Natural killer cell (primary cell): ENCODE results near the gene MRPS5. TPM values are rescaled to one million over a fixed set of nuclear protein-coding genes. Genes with fewer than 3 reads are reported as not detected.

Experiments used
- ATAC-seq, 3 donors: fragments of 150-1000 bp in 2 of 3; fragments of 200-7000 bp in 1 of 3; cut with Tn5 transposase; 1 replicate in 1 of 3; 2 replicates in 2 of 3; pipeline ENCODE4 v1.10.0; 2021; ENCODE audit warnings: mild to moderate bottlenecking in 2 of 3, moderate library complexity in 2 of 3
- DNase-seq, 2 donors: peaks; one replicate each; pipeline versions ENCODE4 v3.0.0 to v3.0.0-alpha.2; 2013 to 2021; ENCODE audit warnings: mixed read lengths in 1 of 2
- H3K27ac ChIP-seq: one replicate; pipeline ENCODE4 v1.5.1; 2013; ENCODE audit warnings: mild to moderate bottlenecking, low read length
- H3K27me3 ChIP-seq: one replicate; pipeline ENCODE4 v1.6.1; 2013; ENCODE audit warnings: low read length; ENCODE audit not compliant: control insufficient read depth, insufficient read depth
- H3K36me3 ChIP-seq: one replicate; pipeline ENCODE4 v1.6.1; 2013; ENCODE audit warnings: low read length; ENCODE audit not compliant: control insufficient read depth, insufficient read depth
- H3K4me1 ChIP-seq: one replicate; pipeline ENCODE4 v1.6.1; 2013; ENCODE audit warnings: low read length; ENCODE audit not compliant: control insufficient read depth, insufficient read depth
- H3K4me3 ChIP-seq: one replicate; pipeline ENCODE4 v1.5.1; 2013; ENCODE audit warnings: low read length
- H3K9me3 ChIP-seq: one replicate; pipeline ENCODE4 v1.6.1; 2013; ENCODE audit warnings: low read length; ENCODE audit not compliant: control insufficient read depth, insufficient read depth
- H3K27ac Mint-ChIP-seq, 2 donors: one replicate each; pipeline ENCODE4 v1.8.0; 2022; ENCODE audit warnings: mild to moderate bottlenecking in 2 of 2, mixed read lengths in 2 of 2, moderate library complexity in 1 of 2
- H3K27me3 Mint-ChIP-seq, 2 donors: one replicate each; pipeline ENCODE4 v1.8.0; 2022; ENCODE audit warnings: low read depth in 2 of 2, mixed read lengths in 2 of 2
- H3K36me3 Mint-ChIP-seq: one replicate; pipeline ENCODE4 v1.8.0; 2022; ENCODE audit warnings: mixed read lengths
- H3K4me1 Mint-ChIP-seq, 2 donors: one replicate each; pipeline ENCODE4 v1.8.0; 2022; ENCODE audit warnings: mixed read lengths in 2 of 2
- H3K4me3 Mint-ChIP-seq: one replicate; pipeline ENCODE4 v1.8.0; 2022; ENCODE audit warnings: mild to moderate bottlenecking, moderate library complexity, mixed read lengths
- H3K9me3 Mint-ChIP-seq, 2 donors: one replicate each; pipeline ENCODE4 v1.8.0; 2022; ENCODE audit warnings: mixed read lengths in 2 of 2
- CTCF ChIP-seq: fragments of 200-600 bp; IDR thresholded peaks from one replicate; pipeline ENCODE4 v1.8.0; 2022; ENCODE audit warnings: antibody characterized with exemption
- WGBS: methylation state at CpG from one replicate; pipeline ENCODE4 v1.1.7; 2013; ENCODE audit warnings: missing lambda C conversion rate; ENCODE audit not compliant: insufficient coverage; 5-methylcytosine and 5-hydroxymethylcytosine counted together
- intact Hi-C: fragments of 100-400 bp; cut with micrococcal nuclease; formaldehyde crosslinking; loops from one replicate; pipeline ENCODE4 v1.14.2; 2022
- total RNA-seq, 4 donors: library from RNA; stranded (reverse); fragments of 120-200 nt in 1 of 4; gene quantifications; one replicate each; pipeline versions ENCODE4 v1.2.3 to v1.2.4, GENCODE V29; 2013 to 2022

Gene MRPS5
- total RNA-seq, 3 donors from 2014 or later (not counting 1 experiment from before 2014, with no cell fraction given): 26.4 to 40.0 (median 29.8) TPM

GRCh38 chr2:95048825-95049682, 72.6 kb downstream of the MRPS5 start:
- H3K9me3 ChIP-seq: no peaks in the 10 kb centered on the region
- no peak overlapping the region for H3K4me3 ChIP-seq
- peaks cover 5 to 13% of the 10 kb centered on the region in 2 donors for H3K27me3 Mint-ChIP-seq
- H3K27me3 ChIP-seq: no peaks in the 10 kb centered on the region
- no peaks in the 10 kb centered on the region for H3K36me3 ChIP-seq
- H3K4me3 Mint-ChIP-seq: no peak overlapping the region
- no peaks in the 10 kb centered on the region for H3K4me1 ChIP-seq
- TF ChIP-seq CTCF: no peak
- DNase-seq (no peak), ATAC-seq (no peak)
- intact Hi-C loops: no loop called here
- WGBS: 83% methylated on average over 13 of the region's 15 CpGs
- H3K36me3 Mint-ChIP-seq: no peaks in the 10 kb centered on the region
- H3K9me3 Mint-ChIP-seq: no peaks in the 10 kb centered on the region
- H3K27ac Mint-ChIP-seq: no peak overlapping the region
- no peak overlapping the region for H3K27ac ChIP-seq
- H3K4me1 Mint-ChIP-seq: no peaks in the 10 kb centered on the region

GRCh38 chr2:95047629-95048510, 73.7 kb downstream of the MRPS5 start:
- 76% methylated on average over 17 of the region's 17 CpGs for WGBS
- H3K4me1 ChIP-seq: no peaks in the 10 kb centered on the region
- no peak overlapping the region for H3K4me3 Mint-ChIP-seq

GRCh38 chr2:95046371-95047112, 75.1 kb downstream of the MRPS5 start:
- DNase-seq (no peak), ATAC-seq (no peak)
- H3K9me3 ChIP-seq: no peaks in the 10 kb centered on the region
- no peaks in the 10 kb centered on the region for H3K36me3 Mint-ChIP-seq
- 90% methylated on average over 13 of the region's 13 CpGs for WGBS
- H3K27ac ChIP-seq: no peak overlapping the region
- H3K4me1 ChIP-seq: no peaks in the 10 kb centered on the region
- no peak overlapping the region for H3K4me3 Mint-ChIP-seq
- no peak for TF ChIP-seq CTCF
- no peaks in the 10 kb centered on the region for H3K36me3 ChIP-seq
- intact Hi-C loops: no loop called here
- no peak overlapping the region for H3K27ac Mint-ChIP-seq
- peaks cover 5 to 18% of the 10 kb centered on the region in 2 donors for H3K27me3 Mint-ChIP-seq
- H3K9me3 Mint-ChIP-seq: no peaks in the 10 kb centered on the region
- H3K27me3 ChIP-seq: no peaks in the 10 kb centered on the region
- H3K4me3 ChIP-seq: no peak overlapping the region
- no peaks in the 10 kb centered on the region for H3K4me1 Mint-ChIP-seq

More at GRCh38 chr2:95047629-95048510, 73.7 kb downstream of the MRPS5 start:
- Histone ChIP-seq H3K27ac (no peak overlapping the region), H3K9me3 (no peaks in the 10 kb centered on the region), H3K27me3 (no peaks in the 10 kb centered on the region), H3K4me3 (no peak overlapping the region), H3K36me3 (no peaks in the 10 kb centered on the region)
- DNase-seq: no peak
- no peak for TF ChIP-seq CTCF
- no peaks in the 10 kb centered on the region for H3K4me1 Mint-ChIP-seq
- H3K36me3 Mint-ChIP-seq: no peaks in the 10 kb centered on the region
- H3K27me3 Mint-ChIP-seq: peaks cover 5 to 17% of the 10 kb centered on the region in 2 donors
- no peaks in the 10 kb centered on the region for H3K9me3 Mint-ChIP-seq
- H3K27ac Mint-ChIP-seq: no peak overlapping the region
- intact Hi-C loops: no loop called here
- no peak for ATAC-seq
